ENCODE results near the gene SLC22A31.
"Not testable (repeated sequence)": the region's sequence is repeated elsewhere in the genome, so short reads cannot be mapped to it uniquely, and the experiment has no call there.

Gene SLC22A31

DNA sequence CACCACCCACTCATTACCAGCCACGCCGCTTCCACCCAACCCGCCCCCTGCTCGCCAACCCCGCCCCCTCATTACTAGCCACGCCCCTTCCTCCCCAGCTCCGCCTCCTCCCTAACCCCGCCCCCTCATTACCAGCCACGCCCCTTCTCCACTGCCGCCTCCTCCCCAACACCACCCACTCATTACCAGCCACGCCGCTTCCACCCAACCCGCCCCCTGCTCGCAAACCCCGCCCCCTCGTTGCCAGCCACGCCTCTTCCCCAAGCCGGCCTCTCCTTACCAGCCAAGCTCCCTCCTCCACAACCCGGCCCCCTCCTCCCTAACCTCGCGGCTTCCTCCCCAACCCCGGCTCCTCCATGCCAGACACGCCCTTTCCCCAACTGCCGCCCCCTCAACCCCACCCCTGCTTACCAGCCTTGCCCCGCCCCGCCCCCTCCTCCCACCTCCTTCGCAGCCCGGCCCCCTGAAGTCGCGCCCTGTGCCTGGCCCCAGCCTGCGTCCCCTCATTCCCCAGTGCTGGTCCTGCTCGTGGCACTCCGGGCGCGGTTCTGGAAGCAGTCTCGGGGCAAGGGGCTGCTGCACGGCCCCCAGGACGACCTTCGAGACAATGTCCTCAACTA is 7.3 kb downstream of the SLC22A31 start:
- peak; percentile 51 for DNase-seq (ENCODE audit: low spot score)

GRCh38 chr16:89192186-89192955 is 8.0 kb downstream of the SLC22A31 start:
- peak; percentile 84 for DNase-seq (ENCODE audit: low spot score)

DNA sequence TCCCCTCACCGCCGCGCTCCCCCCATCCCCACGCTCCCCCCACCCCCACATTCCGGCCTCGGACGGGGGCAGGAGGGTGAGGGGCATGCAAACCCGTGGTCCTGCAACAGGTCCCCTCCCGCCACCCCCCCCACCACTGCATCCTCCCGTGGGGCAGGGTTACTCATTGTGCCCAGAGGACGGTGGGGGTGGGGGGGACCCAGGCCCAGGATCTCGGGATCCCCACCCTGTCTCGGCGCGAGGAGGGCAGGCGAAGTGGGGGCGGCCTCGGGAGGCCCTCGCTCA is 8.5 kb downstream of the SLC22A31 start:
- DNase-seq (ENCODE audit: low spot score), result no peak

DNA sequence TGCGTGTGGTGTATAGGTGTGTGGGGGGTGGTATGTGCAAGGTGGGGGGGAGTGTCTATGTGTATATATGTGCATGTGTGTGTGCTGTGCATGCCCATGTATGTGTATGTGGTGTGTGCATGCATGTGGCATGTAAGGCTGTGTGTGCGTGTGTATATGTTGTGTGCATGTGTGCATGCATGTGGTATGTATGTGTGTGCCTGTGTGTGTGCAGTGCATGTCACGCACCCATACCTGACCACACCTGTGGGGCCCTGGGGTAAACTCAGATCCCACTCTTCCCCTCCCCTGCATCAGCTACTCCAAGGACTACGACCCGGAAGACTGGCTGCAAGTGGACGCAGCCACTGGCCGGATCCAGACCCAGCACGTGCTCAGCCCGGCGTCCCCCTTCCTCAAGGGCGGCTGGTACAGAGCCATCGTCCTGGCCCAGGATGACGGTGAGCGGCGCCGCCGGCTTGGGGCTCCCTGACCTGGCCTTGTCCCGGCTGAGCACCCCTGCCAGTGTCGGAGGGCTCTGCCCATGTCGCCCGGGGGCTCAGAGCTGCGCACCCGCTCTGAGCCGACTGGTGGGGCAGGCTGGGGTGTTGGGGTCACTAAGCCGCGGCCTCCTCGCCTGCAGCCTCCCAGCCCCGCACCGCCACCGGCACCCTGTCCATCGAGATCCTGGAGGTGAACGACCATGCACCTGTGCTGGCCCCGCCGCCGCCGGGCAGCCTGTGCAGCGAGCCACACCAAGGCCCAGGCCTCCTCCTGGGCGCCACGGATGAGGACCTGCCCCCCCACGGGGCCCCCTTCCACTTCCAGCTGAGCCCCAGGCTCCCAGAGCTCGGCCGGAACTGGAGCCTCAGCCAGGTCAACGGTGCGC is 9.1 kb downstream of the SLC22A31 start:
- DNase-seq (ENCODE audit: low spot score), result no peak

DNA sequence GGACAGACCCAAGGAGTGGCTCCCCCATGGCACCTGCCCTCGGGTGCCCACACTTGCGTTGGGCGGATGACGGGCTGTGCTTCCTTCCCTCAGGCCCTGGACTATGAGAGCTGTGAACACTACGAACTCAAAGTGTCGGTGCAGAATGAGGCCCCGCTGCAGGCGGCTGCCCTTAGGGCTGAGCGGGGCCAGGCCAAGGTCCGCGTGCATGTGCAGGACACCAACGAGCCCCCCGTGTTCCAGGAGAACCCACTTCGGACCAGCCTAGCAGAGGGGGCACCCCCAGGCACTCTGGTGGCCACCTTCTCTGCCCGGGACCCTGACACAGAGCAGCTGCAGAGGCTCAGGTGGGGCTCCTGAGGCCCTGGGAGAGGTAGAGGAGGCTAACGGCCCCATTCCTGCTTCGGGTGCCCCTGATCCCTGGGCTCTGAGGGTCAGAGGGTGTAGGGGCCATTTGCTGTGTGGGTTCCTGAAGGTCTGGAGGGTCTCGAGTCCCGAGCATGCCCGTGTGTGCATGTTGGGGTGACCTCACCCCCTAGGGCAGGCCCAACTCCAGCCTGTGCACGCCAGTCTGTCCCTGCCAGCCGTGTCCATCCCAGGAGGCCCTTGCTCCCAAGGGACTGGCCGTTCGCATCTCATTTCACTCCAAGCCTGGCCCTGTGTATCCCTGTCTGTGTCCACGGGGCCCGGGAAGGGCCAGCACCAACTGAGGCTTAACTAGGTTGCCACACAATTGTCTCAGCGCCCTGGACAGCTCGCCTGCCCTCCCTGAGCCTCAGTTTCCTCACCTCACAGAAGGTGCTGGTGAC is 10.0 kb downstream of the SLC22A31 start:
- no peak for DNase-seq (ENCODE audit: low spot score)

DNA sequence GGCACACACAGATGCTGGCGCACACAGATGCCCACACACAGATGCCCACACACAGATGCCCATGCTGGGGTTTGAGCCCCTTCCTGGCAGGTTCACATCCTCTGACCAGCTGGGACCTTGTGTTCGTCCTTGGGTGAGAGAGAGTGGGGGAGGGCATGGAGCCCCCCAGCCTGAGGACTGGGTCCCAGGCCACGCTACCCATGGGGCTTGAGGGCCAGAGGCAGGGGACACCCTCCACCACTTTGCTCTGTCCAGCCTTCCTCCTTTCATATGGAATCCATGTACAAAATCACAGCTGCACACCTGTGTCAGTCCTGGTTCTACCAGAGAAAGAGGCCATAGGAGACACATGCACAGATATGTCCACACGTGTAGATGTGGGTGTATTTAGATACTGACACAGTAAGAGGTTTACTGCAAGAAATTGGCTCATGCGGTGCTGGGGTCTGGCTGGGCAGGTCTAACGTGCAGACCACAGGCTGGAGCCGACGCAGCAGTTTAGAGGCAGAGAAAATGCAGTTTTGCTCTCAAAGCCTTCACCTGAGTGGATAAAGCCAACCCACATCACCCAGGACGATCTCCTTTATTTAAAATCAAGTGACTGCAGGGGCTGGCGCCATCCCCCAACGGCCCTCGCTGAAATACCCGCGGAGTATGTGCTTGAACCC is 10.8 kb downstream of the SLC22A31 start:
- DNase-seq (ENCODE audit: low spot score), result no peak

GRCh38 chr16:89188471-89189357 is 11.6 kb downstream of the SLC22A31 start:
- DNase-seq (ENCODE audit: low spot score), result not testable (repeated sequence)

GRCh38 chr16:89187770-89188392 is 12.5 kb downstream of the SLC22A31 start:
- peak; percentile 2 for DNase-seq (ENCODE audit: low spot score)

DNA sequence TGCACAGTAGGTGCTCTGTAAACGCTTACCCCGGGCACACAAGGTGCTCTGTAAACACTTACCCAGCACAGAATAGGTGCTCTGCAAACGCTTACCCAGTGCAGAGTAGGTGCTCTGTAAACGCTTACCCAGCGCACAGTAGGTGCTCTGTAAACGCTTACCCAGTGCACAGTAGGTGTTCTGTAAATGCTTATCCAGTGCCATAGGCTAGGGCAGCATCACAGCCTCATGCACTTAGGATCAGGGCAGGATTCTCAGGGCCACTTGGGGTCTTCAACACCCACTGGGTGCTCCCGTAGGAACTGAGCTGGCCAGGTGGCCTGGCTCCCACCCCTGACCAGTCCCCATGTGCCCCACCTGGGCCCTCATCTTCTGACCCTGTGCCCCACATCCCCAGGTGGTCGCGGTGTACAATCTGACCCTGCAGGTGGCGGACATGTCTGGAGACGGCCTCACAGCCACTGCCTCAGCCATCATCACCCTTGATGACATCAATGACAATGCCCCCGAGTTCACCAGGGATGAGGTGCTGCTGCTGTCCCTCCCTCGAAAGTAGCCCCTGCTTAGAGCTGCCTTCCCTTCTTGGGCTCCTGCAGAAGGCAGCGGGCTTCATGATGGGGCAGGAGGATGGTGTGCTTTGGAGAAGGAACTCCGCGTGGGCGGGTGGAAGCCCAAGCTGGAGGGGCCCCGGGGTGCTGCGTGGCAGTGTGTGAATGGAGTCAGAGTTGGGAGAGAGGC is 13.1 kb downstream of the SLC22A31 start:
- no peak for DNase-seq (ENCODE audit: low spot score)

GRCh38 chr16:89186593-89187031 is 13.7 kb downstream of the SLC22A31 start:
- DNase-seq (ENCODE audit: low spot score), result not testable (repeated sequence)

DNA sequence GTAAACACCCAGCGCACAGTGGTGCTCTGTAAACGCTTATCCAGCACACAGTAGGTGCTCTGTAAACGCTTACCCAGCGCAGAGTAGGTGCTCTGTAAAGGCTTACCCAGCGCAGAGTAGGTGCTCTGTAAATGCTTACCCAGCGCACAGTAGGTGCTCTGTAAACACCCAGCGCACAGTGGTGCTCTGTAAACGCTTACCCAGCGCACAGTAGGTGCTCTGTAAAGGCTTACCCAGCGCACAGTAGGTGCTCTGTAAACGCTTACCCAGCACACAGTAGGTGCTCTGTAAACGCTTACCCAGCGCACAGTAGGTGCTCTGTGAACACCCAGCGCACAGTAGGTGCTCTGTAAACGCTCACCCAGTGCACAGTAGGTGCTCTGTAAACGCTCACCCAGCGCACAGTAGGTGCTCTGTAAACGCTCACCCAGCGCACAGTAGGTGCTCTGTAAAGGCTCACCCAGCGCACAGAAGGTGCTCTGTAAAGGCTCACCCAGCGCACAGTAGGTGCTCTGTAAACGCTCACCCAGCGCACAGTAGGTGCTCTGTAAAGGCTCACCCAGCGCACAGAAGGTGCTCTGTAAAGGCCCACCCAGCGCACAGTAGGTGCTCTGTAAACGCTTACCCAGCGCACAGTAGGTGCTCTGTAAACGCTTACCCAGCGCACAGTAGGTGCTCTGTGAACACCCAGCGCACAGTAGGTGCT is 14.3 kb downstream of the SLC22A31 start:
- not testable (repeated sequence) for DNase-seq (ENCODE audit: low spot score)

- DNase-seq (ENCODE audit: low spot score), result no peak
Observed at GRCh38 chr16:89184933-89185794, 15.2 kb downstream of the SLC22A31 start.

DNA sequence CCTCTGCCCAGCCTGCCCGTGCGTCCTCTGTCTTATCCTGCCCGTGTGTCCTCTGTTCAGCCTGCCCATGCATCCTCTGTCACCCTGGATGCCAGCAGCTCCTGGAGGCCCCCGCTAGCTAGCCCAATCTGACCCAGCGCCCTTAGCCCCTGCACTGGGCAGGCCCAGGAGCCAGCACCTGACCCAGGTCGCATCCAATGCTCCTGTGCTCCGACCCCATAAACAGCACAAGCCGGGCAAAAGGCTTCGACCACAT is 15.7 kb downstream of the SLC22A31 start:
- no peak for DNase-seq (ENCODE audit: low spot score)

- no peak for DNase-seq (ENCODE audit: low spot score)
Observed at GRCh38 chr16:89183975-89184676, 16.2 kb downstream of the SLC22A31 start.

DNA sequence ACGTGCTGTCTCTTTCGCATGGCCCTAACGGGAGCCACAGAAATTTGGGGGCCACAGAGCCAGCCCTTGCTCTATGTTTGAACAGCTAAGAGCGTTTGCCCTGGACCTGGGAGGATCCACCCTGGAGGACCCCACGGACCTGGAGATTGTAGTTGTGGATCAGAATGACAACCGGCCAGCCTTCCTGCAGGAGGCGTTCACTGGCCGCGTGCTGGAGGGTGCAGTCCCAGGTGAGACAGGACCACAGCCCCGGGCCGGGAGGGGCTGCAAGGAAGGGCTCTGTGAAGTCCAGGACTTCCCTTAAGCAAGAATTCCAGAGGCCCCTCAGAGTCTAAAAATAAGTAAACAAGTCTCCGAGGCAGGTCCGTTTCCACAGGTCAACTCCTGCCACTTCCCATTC is 16.9 kb downstream of the SLC22A31 start:
- DNase-seq (ENCODE audit: low spot score), result no peak

- DNase-seq (ENCODE audit: low spot score), result no peak
Observed at GRCh38 chr16:89179656-89180315, 20.6 kb downstream of the SLC22A31 start.

DNA sequence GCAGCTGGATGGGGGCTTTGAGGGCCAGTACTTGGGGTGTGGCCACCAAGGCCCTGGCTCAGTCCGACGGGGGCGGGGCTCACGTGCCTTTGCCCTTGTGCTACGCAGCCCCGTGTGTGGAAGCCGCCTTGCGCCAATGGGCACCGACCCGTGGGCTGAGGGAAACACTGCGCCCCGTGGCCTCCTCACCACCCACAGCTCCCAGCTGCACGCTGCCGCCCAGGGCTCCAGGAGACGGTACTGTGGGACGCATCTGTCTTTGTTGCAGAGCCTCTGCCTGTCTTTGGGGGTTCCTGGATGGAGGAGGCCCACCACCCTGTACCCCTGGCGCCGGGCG is 21.2 kb downstream of the SLC22A31 start:
- no peak for DNase-seq (ENCODE audit: low spot score)
